HepG2 (cell line): Measurements from ENCODE around the gene EMC10. TPM values are rescaled to one million over a fixed set of nuclear protein-coding genes. Genes with fewer than 3 reads are reported as not detected.

Experiments
- ARID2 ChIP-seq: sonication (generic); formaldehyde crosslinking; IDR thresholded peaks from 2 replicates; pipeline ENCODE4 v1.8.1; 2022; ENCODE audit warnings: mild to moderate bottlenecking, missing genetic modification reagents, borderline replicate concordance
- ERF ChIP-seq: IDR thresholded peaks from 2 replicates; pipeline ENCODE4 v1.6.1; 2018; ENCODE audit warnings: missing biosample characterization, missing genetic modification reagents
- SAP130 ChIP-seq: IDR thresholded peaks from 2 replicates; pipeline ENCODE4 v1.6.1; 2016; ENCODE audit warnings: low read depth
- ZNF232 ChIP-seq: sonication (generic); formaldehyde crosslinking; IDR thresholded peaks from 2 replicates; pipeline ENCODE4 v1.4.0; 2020; ENCODE audit warnings: missing genetic modification reagents, borderline replicate concordance
- ZNF33B ChIP-seq: sonication (generic); formaldehyde crosslinking; IDR thresholded peaks from 2 replicates; pipeline ENCODE4 v1.5.1; 2020; ENCODE audit warnings: mild to moderate bottlenecking, missing genetic modification reagents
- ZNF550 ChIP-seq: sonication (generic); formaldehyde crosslinking; IDR thresholded peaks from 2 replicates; pipeline ENCODE4 v1.4.0; 2020; ENCODE audit warnings: mild to moderate bottlenecking, missing genetic modification reagents, borderline replicate concordance
- ZNF83 ChIP-seq: sonication (generic); formaldehyde crosslinking; IDR thresholded peaks from 2 replicates; pipeline ENCODE4 v1.4.0; 2020; ENCODE audit warnings: missing genetic modification reagents, mild to moderate bottlenecking, borderline replicate concordance
- polyA plus RNA-seq, 8 experiments: library from polyadenylated mRNA; depleted of rRNA in 3 of 8; stranded (reverse) in 7 of 8; unstranded in 1 of 8; fragments of >200 nt; fragmentation: Illumina TruSeq in 4 of 8; extraction: Trizol in 4 of 8; gene quantifications; 2 replicates each; pipeline versions ENCODE4 v1.2.1 to v1.2.3, GENCODE V29; 2011 to 2016; ENCODE audit warnings: low read depth in 4 of 8, missing spikeins in 1 of 8, mixed read lengths in 1 of 8; ENCODE audit not compliant: insufficient read depth in 1 of 8
- total RNA-seq, 5 experiments: library from RNA; depleted of rRNA; stranded (reverse); fragments of >200 nt; fragmentation: Illumina TruSeq; extraction: Trizol; gene quantifications; 2 replicates each; pipeline ENCODE4 v1.2.3, GENCODE V29; 2016; ENCODE audit warnings: low read depth in 1 of 5
- TF ChIP-seq, protein P1 (sequence below): sonication (generic); formaldehyde crosslinking; IDR thresholded peaks from 2 replicates; pipeline ENCODE4 v1.8.1; 2022; ENCODE audit warnings: low read depth, mild to moderate bottlenecking, missing genetic modification reagents
- TF ChIP-seq, protein P2 (sequence below): sonication (generic); formaldehyde crosslinking; IDR thresholded peaks from 2 replicates; pipeline ENCODE4 v1.4.0; 2020; ENCODE audit warnings: missing genetic modification reagents
- TF ChIP-seq, protein P3 (sequence below): sonication (generic); formaldehyde crosslinking; IDR thresholded peaks from 2 replicates; pipeline ENCODE4 v1.4.0; 2020; ENCODE audit warnings: missing genetic modification reagents
- TF ChIP-seq, protein P4 (sequence below): sonication (generic); formaldehyde crosslinking; IDR thresholded peaks from 2 replicates; pipeline ENCODE4 v1.4.0; 2020; ENCODE audit warnings: missing genetic modification reagents, borderline replicate concordance

Gene EMC10
- total and polyA plus RNA-seq, 2 of the 13 experiments (the other 11 are each of a cell fraction or from before 2014, with no cell fraction given): not detected

DNA sequence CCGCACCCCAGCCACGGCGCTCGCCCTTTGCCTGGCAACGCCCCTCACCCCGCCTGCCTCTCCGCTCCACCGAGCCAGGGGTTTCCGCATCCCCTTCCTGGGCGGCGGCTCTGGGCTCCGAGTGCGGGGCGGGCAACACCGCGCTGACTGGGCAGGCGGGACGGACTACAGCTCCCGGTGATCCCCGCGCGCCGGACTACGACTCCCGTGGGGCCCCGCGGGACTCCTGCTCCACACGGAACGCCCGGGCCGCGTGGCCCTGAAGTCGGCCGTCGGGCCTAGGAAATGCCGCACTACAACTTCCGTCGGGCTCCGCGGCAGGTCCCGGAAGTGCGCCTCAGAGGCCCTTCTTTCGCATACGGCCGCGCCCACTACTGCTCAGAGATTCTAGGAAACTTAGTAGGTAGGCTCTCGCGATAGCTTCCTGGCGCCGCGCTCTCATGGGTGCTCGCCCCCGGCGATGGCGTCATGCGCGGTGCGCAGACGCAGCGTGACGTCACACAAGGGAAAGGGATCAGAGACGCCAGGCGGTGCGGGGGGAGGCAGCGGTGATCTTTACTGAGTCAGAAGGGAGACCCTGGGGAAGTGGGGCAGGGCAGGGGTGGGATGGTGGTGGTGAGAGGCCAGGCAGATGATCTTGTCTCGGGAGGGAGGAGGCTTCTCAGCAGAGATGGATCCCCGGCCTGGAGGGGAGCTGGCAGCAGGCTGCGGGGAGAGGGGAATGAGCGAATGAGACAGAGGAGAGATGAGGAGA, 34.9 kb downstream of the EMC10 start, which contains the start of gene JOSD2 (continued):
- TF ChIP-seq, protein P1, sequence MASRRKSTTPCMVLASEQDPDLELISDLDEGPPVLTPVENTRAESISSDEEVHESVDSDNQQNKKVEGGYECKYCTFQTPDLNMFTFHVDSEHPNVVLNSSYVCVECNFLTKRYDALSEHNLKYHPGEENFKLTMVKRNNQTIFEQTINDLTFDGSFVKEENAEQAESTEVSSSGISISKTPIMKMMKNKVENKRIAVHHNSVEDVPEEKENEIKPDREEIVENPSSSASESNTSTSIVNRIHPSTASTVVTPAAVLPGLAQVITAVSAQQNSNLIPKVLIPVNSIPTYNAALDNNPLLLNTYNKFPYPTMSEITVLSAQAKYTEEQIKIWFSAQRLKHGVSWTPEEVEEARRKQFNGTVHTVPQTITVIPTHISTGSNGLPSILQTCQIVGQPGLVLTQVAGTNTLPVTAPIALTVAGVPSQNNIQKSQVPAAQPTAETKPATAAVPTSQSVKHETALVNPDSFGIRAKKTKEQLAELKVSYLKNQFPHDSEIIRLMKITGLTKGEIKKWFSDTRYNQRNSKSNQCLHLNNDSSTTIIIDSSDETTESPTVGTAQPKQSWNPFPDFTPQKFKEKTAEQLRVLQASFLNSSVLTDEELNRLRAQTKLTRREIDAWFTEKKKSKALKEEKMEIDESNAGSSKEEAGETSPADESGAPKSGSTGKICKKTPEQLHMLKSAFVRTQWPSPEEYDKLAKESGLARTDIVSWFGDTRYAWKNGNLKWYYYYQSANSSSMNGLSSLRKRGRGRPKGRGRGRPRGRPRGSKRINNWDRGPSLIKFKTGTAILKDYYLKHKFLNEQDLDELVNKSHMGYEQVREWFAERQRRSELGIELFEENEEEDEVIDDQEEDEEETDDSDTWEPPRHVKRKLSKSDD (CRISPR knock-in tag): peak; percentile 99
- TF ChIP-seq ERF (CRISPR knock-in tag) (0 out of 2 replicates have a peak, but pooled peaks have one; percentile 18), SAP130 (CRISPR knock-in tag) (peak; percentile 48), ZNF232 (CRISPR knock-in tag) (no peak), ZNF550 (CRISPR knock-in tag) (no peak), ZNF33B (CRISPR knock-in tag) (no peak), ARID2 (CRISPR knock-in tag) (no peak), ZNF83 (CRISPR knock-in tag) (no peak)
- TF ChIP-seq, protein P2, sequence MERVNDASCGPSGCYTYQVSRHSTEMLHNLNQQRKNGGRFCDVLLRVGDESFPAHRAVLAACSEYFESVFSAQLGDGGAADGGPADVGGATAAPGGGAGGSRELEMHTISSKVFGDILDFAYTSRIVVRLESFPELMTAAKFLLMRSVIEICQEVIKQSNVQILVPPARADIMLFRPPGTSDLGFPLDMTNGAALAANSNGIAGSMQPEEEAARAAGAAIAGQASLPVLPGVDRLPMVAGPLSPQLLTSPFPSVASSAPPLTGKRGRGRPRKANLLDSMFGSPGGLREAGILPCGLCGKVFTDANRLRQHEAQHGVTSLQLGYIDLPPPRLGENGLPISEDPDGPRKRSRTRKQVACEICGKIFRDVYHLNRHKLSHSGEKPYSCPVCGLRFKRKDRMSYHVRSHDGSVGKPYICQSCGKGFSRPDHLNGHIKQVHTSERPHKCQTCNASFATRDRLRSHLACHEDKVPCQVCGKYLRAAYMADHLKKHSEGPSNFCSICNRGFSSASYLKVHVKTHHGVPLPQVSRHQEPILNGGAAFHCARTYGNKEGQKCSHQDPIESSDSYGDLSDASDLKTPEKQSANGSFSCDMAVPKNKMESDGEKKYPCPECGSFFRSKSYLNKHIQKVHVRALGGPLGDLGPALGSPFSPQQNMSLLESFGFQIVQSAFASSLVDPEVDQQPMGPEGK (CRISPR knock-in tag): no peak
- TF ChIP-seq, protein P3, sequence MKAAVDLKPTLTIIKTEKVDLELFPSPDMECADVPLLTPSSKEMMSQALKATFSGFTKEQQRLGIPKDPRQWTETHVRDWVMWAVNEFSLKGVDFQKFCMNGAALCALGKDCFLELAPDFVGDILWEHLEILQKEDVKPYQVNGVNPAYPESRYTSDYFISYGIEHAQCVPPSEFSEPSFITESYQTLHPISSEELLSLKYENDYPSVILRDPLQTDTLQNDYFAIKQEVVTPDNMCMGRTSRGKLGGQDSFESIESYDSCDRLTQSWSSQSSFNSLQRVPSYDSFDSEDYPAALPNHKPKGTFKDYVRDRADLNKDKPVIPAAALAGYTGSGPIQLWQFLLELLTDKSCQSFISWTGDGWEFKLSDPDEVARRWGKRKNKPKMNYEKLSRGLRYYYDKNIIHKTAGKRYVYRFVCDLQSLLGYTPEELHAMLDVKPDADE (CRISPR knock-in tag): no peak
- TF ChIP-seq, protein P4, sequence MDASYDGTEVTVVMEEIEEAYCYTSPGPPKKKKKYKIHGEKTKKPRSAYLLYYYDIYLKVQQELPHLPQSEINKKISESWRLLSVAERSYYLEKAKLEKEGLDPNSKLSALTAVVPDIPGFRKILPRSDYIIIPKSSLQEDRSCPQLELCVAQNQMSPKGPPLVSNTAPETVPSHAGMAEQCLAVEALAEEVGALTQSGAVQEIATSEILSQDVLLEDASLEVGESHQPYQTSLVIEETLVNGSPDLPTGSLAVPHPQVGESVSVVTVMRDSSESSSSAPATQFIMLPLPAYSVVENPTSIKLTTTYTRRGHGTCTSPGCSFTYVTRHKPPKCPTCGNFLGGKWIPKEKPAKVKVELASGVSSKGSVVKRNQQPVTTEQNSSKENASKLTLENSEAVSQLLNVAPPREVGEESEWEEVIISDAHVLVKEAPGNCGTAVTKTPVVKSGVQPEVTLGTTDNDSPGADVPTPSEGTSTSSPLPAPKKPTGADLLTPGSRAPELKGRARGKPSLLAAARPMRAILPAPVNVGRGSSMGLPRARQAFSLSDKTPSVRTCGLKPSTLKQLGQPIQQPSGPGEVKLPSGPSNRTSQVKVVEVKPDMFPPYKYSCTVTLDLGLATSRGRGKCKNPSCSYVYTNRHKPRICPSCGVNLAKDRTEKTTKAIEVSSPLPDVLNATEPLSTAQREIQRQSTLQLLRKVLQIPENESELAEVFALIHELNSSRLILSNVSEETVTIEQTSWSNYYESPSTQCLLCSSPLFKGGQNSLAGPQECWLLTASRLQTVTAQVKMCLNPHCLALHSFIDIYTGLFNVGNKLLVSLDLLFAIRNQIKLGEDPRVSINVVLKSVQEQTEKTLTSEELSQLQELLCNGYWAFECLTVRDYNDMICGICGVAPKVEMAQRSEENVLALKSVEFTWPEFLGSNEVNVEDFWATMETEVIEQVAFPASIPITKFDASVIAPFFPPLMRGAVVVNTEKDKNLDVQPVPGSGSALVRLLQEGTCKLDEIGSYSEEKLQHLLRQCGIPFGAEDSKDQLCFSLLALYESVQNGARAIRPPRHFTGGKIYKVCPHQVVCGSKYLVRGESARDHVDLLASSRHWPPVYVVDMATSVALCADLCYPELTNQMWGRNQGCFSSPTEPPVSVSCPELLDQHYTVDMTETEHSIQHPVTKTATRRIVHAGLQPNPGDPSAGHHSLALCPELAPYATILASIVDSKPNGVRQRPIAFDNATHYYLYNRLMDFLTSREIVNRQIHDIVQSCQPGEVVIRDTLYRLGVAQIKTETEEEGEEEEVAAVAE (CRISPR knock-in tag): no peak
